ENCODE measurements around the gene MTHFD2.
"Not testable (repeated sequence)": the region's sequence is repeated elsewhere in the genome, so short reads cannot be mapped to it uniquely, and the experiment has no call there.

- TF ChIP-seq POLR2AphosphoS5 (IDR thresholded peaks at IDR 0.05), result not testable (repeated sequence)
- TF ChIP-seq, protein P1, sequence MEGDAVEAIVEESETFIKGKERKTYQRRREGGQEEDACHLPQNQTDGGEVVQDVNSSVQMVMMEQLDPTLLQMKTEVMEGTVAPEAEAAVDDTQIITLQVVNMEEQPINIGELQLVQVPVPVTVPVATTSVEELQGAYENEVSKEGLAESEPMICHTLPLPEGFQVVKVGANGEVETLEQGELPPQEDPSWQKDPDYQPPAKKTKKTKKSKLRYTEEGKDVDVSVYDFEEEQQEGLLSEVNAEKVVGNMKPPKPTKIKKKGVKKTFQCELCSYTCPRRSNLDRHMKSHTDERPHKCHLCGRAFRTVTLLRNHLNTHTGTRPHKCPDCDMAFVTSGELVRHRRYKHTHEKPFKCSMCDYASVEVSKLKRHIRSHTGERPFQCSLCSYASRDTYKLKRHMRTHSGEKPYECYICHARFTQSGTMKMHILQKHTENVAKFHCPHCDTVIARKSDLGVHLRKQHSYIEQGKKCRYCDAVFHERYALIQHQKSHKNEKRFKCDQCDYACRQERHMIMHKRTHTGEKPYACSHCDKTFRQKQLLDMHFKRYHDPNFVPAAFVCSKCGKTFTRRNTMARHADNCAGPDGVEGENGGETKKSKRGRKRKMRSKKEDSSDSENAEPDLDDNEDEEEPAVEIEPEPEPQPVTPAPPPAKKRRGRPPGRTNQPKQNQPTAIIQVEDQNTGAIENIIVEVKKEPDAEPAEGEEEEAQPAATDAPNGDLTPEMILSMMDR (IDR thresholded peaks at IDR 0.05), result not testable (repeated sequence)
Measured at GRCh38 chr2:74215771-74216170, 17.4 kb downstream of the MTHFD2 start.
